Epidermal melanocyte (primary cell): Measurements from ENCODE around the gene ARSI.

Experiments used
- DNase-seq: peaks from one replicate; pipeline ENCODE4 v3.0.0; 2011; ENCODE audit warnings: low spot score; ENCODE audit not compliant: insufficient read length

Gene ARSI

DNA sequence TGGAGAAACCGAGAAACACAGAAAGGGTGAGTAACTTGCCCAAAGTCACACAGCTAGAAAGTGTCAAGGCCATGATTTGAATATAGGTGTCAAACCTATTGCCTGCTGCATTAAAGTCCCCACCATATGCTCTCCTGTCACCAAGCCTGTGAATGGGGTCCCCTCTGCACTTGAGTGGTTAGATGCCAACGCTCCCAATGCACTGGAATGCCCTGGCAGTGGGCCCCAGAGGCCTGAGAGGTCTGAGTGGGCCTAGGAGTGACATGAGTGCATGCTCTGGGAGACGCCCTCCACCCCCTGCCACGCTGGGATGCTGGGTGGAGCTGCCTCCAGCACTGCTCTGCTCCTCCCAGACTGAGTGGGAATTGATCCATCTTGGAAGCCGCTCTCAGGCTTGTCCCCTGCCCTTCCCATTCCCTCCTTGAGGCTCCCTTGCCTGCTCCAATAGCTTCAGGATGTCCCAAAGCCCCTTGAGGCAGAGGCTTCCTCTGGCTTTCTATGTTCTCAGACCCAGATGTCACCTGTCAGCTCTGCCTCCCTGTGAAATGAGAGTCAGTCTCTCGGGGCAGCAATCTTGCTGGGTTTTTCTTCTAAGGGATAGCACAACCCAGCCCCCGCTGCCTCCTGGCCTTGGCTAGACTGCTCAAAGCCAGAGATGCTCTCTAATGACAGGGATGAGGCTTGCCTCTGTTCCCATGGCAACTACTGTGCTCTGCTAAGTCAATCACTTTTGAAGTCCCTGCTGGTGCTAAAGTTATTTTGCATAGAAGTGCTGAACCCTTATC, 6.6 kb upstream of the ARSI start:
- no peak for DNase-seq

DNA sequence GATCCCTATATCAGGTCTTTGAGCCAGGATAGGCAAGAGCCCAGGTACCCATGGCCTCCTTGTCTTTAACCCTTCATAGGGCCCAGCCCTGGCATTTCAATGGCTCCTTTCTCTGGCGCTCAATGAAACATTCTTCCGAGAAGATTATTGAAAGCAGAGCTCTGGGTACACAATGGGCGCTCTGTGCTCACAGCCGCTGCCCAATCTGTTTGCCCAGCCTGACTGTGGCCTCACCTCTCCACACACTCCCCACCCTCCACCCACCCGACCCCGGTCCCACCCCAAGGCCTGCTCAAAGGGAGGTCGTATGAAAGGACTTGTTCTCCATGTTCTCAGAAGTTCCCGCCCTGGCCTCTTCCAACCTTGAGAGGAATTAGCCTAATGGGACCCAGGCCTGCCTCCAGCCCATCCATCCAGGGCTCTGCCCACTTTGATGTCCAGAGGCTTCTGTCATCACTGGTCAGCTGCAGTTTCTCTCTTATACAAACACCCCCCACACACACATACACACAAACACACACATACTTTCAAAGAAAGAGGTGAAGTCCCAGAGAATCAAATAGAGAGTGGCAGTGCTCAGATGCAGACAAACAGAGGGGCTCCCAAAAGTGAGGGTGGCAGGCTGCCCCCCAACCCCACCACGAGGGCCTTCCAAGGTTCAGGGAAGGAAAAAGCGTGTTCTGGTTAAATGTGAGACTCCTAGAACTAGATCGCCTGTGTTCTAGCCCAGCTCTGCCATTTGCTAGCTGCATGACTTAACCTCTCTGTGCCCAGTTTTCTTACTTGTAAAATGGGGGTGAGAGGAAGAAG, 5.1 kb upstream of the ARSI start:
- DNase-seq: peak; percentile 79

DNA sequence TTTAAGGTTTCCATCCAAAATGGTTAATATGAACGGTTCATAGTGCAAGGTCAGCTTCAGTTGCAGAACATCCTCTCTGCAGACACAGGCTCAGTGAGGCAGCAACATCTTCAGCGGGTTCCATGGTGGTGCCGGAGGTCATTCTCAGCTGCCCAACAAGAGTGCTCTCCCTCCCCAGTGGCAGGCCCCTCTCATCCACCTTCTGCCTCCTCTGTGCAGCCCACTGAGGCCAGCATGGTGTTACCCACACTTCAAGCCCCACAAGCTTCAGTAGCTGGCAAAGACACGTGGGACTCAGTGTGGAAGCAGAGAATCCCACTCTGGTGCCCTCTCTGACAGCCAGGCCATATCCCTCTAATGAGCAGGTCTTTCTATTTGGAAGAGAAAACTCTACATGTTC, 4.1 kb upstream of the ARSI start:
- no peak for DNase-seq

DNA sequence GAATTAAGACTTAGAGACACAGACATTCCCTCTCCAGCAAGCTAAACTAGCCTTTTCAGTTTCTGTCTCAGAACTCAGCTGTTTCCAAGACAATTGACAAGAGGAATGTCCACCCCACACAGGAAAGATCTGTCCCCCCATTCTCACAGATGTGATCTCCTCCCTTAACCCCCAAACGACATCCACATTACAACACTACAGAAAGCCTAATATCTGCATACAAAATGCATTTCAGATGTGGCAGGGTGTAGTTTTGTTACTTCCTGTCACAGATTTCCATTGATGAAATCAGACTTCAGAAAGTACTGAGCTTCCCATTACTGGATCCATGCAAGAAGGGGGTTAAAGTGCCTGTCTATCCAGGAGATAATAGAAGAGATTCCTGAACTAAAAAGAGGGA, 2.9 kb upstream of the ARSI start:
- DNase-seq: no peak

DNA sequence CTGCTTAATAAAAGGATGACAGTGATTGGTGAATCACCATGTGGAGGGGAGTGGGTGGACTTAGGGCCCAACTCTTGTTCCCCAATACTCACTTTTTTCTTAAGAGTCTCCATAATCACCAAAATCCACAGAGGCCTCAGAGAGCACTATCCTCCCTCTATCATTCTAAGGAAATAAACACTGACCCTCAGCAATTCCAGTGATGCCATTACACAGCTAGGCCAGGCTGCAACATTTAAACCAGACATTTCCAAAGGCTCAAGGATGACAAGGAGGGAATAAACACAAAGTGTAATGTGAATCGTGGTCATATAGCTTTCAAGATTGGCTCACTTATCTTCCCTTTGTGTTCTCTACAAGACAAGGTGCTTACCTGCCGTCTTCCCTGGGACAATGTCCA, 2.4 kb upstream of the ARSI start:
- DNase-seq: no peak

DNA sequence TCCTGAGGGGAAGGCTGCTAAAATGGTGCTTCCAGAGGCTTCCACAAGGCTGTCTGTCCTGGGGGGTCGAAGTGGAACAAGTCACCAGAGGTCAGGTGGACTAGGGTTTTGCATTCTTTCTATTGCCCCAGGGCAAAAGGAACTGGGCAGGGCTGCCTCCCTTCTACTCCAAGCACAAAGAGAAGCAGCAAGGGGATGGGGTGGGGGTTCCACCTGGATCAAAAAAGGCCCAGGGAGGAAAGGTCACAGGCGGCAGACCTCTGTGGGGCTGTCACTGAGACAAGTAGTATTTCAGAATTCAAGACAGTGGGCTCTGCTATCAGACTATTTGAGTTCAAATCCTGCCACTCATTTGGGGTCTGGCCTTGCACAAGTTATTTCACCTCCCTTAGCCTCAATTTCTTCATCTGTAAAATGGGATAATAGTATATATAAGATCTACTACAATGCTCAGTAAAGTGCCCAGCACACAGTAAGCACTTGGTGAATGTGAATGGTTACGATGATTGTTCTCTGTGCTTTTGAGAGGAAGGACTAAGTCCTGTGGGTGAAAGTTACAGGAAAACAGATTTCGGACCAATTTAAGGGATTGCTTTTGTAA, 1.9 kb upstream of the ARSI start:
- no peak for DNase-seq

DNA sequence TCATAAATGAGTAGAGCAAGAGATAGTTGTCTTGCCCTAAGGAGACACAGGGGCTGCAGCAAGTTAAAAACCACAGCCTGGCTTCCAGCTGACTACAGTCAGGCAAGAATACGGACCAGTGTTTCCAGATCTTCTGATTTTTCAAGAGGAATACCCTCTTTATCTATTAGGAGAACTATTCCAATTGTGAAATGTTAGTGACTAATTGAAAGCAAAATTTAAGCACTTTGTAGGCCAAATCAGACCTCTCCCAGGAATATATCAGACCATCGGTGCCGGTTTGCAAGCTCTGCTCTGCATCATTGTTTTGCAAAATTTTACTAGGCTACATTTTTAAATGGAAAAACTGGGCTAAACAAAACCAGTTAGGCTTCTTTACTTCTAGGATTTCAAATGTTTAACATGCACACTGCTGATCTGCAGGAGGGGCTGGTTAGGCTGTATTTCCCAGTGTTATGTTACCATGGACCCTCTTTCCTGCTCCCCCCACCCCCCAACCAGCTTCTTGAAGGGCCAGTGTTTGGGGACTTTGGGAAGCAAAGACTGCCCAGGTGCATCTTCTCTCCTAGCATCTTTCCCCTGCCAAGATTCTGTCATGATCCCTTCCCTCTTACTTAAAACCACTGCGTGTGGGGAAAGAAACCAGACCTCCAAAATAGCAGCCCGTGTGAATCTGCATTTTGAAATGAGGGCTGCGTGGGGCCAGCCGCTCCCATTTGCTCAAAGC, 1.1 kb upstream of the ARSI start:
- DNase-seq: no peak

DNA sequence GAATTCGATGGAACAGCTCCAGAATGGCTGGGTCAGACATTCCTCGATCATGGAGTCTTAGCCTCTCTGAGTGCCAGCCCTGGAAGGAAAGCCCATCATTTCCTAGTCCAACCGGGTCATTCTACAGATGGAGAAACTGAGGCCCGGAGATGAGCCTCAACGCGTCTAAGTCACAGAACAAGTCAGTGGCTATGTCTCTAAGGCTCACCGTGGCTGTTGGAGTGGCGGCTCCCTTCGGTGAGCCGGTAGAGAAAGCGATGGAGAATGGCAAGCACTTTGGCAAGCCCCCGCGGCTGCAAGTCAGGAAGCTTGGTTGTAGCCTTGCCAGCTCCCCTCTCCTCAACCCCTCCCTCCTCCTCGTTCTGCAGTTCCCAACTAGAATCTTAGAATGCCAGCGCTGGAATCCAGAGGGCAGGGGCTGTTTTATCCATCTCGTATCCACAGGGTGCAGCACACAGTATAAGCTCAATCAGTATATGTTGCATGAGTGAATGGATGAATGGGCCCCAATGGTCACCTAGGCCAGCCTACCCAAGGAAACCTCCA, 438 bp upstream of the ARSI start:
- DNase-seq: no peak

DNA sequence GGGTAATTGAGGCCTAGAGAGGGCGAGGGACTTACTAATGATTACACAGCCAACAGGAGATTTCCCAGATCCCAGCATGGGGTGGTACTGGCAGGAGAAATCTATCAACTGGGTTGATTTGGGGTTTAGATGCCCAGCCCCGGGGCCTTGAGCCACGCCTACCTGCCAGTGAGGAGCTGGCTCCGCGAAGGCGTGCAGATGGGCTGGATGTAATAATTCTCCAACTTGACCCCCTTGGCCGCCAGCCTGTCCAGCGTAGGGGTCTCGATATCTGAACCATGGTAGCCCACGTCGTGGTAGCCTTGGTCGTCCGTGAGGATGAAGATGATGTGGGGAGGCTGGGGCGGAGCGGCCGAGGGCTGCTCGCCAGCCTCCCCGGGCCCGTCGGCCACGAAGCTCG, 804 bp downstream of the ARSI start:
- DNase-seq: no peak

DNA sequence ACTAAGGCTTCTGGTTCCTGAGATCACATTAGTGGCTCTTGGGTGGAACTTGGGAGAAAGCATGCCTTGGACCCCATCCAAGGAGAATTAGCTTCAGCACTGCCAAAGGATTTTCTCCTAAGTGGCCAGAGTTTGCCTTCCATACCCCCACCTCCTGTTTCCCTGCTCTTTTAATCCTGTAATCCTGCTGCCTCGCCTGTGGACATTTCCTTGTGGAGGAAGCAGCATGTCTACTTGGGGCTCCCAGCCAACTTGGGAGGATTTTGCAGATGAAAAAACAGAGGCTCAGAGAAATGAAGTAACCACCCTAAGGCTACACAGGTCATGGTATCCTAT, 1.6 kb downstream of the ARSI start:
- no peak for DNase-seq

DNA sequence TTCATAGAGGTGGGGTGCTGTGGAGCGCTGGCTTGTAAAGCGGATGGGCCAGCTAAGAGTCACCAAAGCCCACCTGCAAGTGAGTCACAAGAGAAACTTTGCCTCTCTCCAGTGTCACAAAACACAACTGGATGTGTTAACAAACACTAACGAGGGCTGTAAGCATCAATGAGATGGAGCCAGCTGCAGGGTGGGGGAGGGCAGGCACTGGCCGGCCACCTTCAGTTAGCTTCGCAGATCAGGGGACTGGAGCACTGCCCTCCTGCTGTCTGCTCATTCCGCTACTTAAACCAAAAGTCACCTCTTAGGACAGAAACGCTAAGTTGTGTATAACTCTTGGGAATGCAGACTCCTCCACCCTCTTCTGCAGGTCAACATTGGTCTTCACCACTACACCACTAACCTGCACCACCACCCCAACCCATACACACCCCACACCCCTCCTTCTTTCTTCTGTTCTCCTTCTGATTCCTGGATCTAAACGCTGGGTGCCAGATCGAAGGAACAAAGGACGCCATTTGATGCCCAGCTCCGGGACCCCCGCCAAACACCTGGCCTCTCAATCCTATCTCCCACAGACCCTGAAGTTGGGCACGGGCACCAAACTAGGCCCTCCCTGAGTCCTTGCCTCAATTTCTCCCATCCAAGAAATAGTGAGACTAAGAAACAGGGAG, 2.1 kb downstream of the ARSI start:
- DNase-seq: no peak

DNA sequence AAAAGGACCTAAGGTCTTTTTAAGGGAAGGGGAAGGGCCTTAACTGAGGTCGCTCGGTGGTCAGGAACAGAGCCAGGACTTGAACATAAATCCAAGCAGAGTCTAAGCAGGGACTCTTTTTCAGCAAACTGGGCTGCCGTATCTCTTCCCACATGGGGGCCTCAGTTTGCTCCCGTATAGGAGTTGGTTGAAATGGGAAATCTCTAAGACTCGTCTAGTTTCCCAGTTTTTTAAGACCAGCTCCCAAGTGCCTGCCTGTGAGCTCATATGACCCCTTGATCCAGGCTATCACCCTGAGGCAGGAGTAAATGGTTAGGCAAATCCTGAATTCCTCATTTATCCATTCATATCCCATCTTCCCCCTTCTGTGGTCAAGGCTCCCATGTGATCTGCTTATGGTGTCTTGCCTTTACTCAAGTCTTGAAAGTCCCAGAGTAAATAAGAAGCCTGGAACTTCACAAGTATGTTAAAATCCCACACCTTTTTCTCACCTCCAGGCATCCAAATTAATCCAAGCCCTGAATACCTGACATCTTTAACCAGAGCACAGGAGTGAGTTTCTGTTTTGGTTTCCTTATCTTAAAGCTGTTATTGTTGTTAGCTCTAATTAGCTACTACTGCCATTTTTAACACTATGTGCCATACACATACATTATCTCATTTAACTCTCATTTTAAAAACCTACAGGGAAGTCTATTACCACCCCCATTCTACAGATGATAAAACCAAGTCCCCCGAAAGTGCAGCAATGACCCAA, 3.0 kb downstream of the ARSI start:
- DNase-seq: peak; percentile 89

DNA sequence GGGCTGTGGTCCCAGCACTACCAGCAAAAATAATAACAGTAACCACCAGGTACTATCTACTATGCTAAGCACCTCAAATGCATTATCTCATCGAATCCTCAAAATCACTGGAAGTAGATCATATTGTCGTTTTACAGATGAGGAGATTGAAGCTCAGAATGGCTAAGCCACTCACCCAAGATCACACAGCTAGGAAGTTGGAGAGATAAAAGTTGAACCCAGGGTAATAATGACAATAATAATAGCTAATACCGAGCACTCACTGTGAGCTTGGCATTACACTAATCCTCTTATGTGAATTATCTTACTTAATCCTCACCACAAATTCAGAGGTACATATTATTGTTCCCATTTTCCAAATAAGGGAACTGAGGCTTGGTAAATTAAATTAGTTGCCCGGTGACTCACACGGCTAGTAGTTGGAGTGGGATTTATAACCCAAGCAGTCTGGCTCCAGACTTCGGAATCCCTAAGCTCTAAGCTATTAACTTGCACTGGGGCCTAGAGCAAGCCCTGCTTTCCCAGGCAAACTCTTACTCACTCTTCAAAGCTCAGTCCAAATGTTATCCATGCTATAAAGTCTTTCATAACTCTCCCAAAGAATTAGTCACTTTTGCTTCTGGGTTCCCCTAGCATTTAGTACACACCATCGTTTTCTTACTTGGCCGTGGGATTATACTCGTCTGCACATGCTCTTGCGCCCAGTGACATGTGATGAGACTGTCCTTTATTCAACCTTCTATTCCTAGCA, 3.8 kb downstream of the ARSI start:
- peak; percentile 75 for DNase-seq

DNA sequence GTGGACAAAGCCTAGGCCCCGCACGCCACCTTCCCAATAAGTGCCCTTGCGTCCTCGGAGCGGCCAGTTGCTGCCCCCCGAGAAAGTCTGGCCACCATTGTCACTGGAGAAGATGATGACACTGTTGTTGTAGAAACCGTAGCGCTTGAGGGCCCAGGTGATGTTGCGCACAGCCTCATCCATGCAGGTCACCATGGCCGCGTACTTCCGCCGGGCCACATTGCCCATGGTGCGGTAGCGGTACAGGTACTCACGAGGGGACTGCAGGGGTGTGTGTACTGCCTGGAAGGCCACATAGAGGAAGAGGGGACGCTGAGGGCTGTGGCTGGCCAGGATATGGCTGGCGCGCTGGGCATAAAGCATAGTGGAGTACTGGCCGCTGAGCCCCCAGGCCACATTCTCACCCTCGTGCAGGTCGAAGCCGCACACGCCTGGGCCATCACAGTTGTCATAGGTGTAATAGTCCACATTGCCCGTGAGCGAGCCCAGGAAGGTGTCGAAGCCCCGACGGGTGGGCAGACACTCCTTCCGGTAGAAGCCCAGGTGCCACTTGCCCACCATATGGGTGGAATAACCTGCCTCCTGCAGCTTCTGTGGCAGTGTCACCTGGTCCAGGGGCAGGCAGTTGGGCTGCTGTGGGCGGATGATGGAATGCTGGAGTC, 4.6 kb downstream of the ARSI start:
- no peak for DNase-seq

DNA sequence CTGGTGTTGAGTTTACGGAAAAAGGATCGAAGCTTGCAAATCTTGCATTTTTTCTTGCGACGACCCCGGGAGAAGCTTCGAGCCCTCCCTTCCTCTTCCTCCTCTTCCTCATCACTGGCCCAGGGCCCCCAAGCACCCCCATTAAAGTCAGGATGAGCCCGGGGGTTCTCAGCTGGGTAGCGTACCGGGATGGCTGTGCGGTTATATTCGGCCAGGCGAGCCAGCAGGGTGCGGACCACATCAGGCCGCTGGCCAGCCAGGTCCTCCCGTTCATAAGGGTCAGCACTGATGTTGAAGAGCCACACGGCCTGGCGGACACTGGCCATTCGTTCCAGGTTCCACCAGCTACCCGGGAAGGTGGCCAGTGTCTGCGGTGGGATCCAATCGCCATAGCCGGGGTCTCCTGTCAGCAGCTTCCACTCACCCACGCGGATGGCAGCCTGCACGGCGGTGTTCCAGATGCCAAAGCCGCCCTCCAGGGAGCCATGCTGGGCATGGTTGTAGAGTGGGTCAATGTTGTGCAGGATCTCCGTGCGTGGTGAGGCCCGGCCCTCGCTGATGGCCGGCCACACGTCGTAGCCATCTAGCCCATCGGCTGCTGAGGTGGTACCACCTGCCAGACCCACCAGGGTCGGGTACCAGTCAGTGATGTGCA, 5.3 kb downstream of the ARSI start:
- no peak for DNase-seq

DNA sequence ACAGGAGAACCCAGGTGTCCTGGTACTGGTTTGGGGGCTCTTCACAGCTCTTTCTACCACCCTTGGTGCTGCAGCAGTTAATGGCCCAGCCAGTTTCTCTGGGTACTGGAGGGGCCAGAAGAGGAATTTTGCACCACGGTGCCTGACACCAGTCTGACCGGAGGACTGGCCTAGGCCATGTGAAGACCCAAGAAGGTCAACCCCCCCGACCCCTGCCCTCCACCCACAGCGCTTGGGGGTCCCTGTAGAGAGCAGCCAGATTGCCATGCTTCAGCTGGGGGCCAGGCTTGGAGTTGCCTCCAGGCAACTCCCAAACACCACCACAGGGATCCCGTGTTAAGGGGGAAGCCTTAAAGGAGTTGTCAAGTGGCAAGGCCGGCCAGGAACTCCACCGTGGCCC, 6.2 kb downstream of the ARSI start:
- DNase-seq: no peak

DNA sequence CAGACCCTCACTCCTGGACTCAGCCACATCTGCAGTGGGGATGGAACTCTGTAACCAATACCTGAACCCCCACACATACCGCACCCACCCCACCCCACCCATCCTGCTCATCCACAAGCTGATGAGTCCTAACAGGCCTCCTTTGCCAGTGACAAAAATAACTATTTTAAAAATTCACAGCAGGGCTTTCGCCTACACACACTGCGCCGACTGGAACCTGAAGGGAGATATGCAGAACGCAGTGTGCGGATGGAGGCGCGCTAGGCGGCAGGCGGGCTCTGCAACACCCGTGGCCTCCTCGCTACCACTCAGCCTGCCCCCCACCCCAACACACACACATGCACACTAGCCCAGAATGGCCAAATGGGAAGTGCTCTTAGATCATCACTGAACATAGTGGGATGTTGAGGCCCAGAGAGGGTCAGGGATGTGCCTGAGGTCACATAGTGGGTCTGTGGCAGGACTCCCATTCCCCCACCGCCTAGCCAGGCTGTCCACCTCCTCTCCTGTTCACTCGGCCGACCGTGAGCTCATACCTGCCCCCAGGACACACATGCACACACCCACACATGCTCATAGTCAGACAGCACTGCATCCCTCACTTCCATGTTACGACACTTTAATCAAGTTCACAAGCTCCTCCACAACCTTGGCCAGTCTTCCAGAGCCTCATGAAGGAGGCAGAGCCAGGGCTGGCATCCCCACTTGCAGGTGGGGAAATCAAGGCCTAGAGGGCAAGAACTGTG, 6.8 kb downstream of the ARSI start:
- DNase-seq: no peak

DNA sequence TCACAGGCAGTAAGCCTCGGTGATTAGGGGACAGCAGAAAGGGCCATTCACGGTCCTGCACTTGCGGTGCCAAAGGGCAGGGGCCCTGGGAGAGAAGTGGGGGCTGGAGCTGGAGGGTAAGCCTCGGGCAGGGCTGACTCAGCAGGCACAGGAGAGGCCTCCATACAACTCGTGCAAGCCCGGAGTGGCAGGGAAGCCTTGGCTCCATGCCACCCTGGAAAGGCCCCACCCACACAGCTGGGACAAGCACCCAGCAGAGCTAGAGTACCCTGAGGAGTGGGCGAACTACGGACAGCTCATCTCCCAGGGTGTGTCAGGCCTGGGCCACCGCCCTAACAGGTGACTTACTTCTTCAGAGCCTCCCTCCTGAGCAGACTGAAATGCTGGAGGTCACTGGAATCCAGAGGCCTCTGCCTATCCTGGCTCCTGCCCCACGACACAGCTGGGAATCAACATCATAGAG, 7.5 kb downstream of the ARSI start:
- DNase-seq: no peak
